CD14-positive monocyte (primary cell): ENCODE measurements around the gene PSG5. TPM values are rescaled to one million over a fixed set of nuclear protein-coding genes. Genes with fewer than 3 reads are reported as not detected.
"Not testable (repeated sequence)": the region's sequence is repeated elsewhere in the genome, so short reads cannot be mapped to it uniquely, and the experiment has no call there.

ENCODE experiments used
- DNase-seq, 3 donors: peaks; one replicate each; pipeline ENCODE4 v3.0.0-alpha.2; 2011 to 2022
- H2AFZ ChIP-seq: 2 replicates; pipeline ENCODE4 v1.6.0; 2012; ENCODE audit warnings: mild to moderate bottlenecking, low read depth, low read length, inconsistent platforms; ENCODE audit not compliant: insufficient read depth, poor library complexity, severe bottlenecking
- H3K27ac ChIP-seq, 2 donors: 1 replicate in 1 of 2; 2 replicates in 1 of 2; pipeline ENCODE4 v1.5.1; 2012 to 2013; ENCODE audit warnings: low read length in 2 of 2, control low read depth in 1 of 2, inconsistent platforms in 1 of 2, low read depth in 1 of 2, mild to moderate bottlenecking in 1 of 2
- H3K27me3 ChIP-seq, 2 donors: one replicate each; pipeline versions ENCODE4 v1.6.0 to v1.6.1; 2011 to 2013; ENCODE audit warnings: low read length in 2 of 2; ENCODE audit not compliant: control insufficient read depth in 2 of 2, insufficient read depth in 2 of 2
- H3K36me3 ChIP-seq, 2 donors: replicated peaks in 1 of 2; 1 replicate in 1 of 2; 2 replicates in 1 of 2; pipeline versions ENCODE4 v1.5.1 to v1.6.1; 2012 to 2013; ENCODE audit warnings: low read length in 2 of 2, control low read depth in 1 of 2, inconsistent platforms in 1 of 2, mild to moderate bottlenecking in 1 of 2; ENCODE audit not compliant: insufficient read depth in 2 of 2, control insufficient read depth in 1 of 2
- H3K4me1 ChIP-seq, 2 donors: 1 replicate in 1 of 2; 2 replicates in 1 of 2; pipeline versions ENCODE4 v1.5.1 to v1.6.1; 2012 to 2013; ENCODE audit warnings: low read length in 2 of 2, control low read depth in 1 of 2, inconsistent platforms in 1 of 2, mild to moderate bottlenecking in 1 of 2, moderate library complexity in 1 of 2; ENCODE audit not compliant: insufficient read depth in 2 of 2, control insufficient read depth in 1 of 2
- H3K4me2 ChIP-seq: replicated peaks from 2 replicates; pipeline ENCODE3; 2012; ENCODE audit warnings: low read length, moderate library complexity, mild to moderate bottlenecking; ENCODE audit not compliant: poor library complexity, severe bottlenecking; ENCODE audit errors: extremely low read depth
- H3K4me3 ChIP-seq, 3 experiments: fragments of 200-600 bp in 1 of 3; sonication (generic) in 1 of 3; replicated peaks in 1 of 3; 1 replicate in 2 of 3; 2 replicates in 1 of 3; pipeline ENCODE4 v1.5.1; 2011 to 2013; ENCODE audit warnings: low read length in 3 of 3, mild to moderate bottlenecking in 3 of 3, control low read depth in 2 of 3, low read depth in 2 of 3, inconsistent platforms in 1 of 3, moderate library complexity in 1 of 3
- H3K79me2 ChIP-seq: 2 replicates; pipeline ENCODE4 v1.6.0; 2012; ENCODE audit warnings: mild to moderate bottlenecking, control low read depth, inconsistent platforms, low read length, moderate library complexity; ENCODE audit not compliant: insufficient read depth
- H3K9ac ChIP-seq: 2 replicates; pipeline ENCODE4 v1.6.0; 2017; ENCODE audit warnings: low read length, mild to moderate bottlenecking; ENCODE audit not compliant: insufficient read depth, poor library complexity, severe bottlenecking
- H3K9me3 ChIP-seq, 2 donors: replicated peaks in 1 of 2; 1 replicate in 1 of 2; 2 replicates in 1 of 2; pipeline versions ENCODE4 v1.5.1 to v1.6.1; 2012 to 2013; ENCODE audit warnings: low read length in 2 of 2, control low read depth in 1 of 2; ENCODE audit not compliant: control insufficient read depth in 1 of 2, insufficient read depth in 1 of 2
- H4K20me1 ChIP-seq: 2 replicates; pipeline ENCODE4 v1.6.0; 2012; ENCODE audit warnings: mild to moderate bottlenecking, low read length, control low read depth, moderate library complexity; ENCODE audit not compliant: insufficient read depth
- H3K27ac Mint-ChIP-seq, 7 donors: one replicate each; pipeline ENCODE4 v1.8.0; 2020; ENCODE audit warnings: mild to moderate bottlenecking in 7 of 7, mixed read lengths in 7 of 7, moderate library complexity in 6 of 7, inconsistent platforms in 2 of 7
- H3K27me3 Mint-ChIP-seq, 3 donors: one replicate each; pipeline ENCODE4 v1.8.0; 2021 to 2022; ENCODE audit warnings: low read depth in 3 of 3, mild to moderate bottlenecking in 3 of 3, mixed read lengths in 3 of 3, moderate library complexity in 3 of 3, inconsistent platforms in 1 of 3
- H3K36me3 Mint-ChIP-seq, 2 donors: one replicate each; pipeline ENCODE4 v1.8.0; 2020; ENCODE audit warnings: mixed read lengths in 2 of 2, inconsistent platforms in 1 of 2, mild to moderate bottlenecking in 1 of 2
- H3K4me1 Mint-ChIP-seq: one replicate; pipeline ENCODE4 v1.8.0; 2020; ENCODE audit warnings: mild to moderate bottlenecking, mixed read lengths
- H3K4me3 Mint-ChIP-seq, 2 donors: one replicate each; pipeline ENCODE4 v1.8.0; 2020; ENCODE audit warnings: mild to moderate bottlenecking in 2 of 2, mixed read lengths in 2 of 2, moderate library complexity in 1 of 2
- H3K9me3 Mint-ChIP-seq, 7 donors: one replicate each; pipeline ENCODE4 v1.8.0; 2020 to 2022; ENCODE audit warnings: mixed read lengths in 7 of 7, mild to moderate bottlenecking in 6 of 7, moderate library complexity in 6 of 7, inconsistent platforms in 2 of 7
- WGBS: methylation state at CpG from one replicate; pipeline ENCODE4 v1.1.5; 2013; ENCODE audit warnings: missing lambda C conversion rate; ENCODE audit not compliant: insufficient coverage; 5-methylcytosine and 5-hydroxymethylcytosine counted together
- intact Hi-C, 2 donors: fragments of 100-400 bp; cut with micrococcal nuclease; formaldehyde crosslinking; loops; one replicate each; pipeline versions ENCODE4 v1.15.0 to v1.15.1; 2023
- polyA plus RNA-seq, 3 donors: library from polyadenylated mRNA; depleted of rRNA in 1 of 3; unstranded in 2 of 3; stranded (reverse) in 1 of 3; fragments of 300-500 nt in 2 of 3; fragments of >200 nt in 1 of 3; fragmentation: Illumina TruSeq in 2 of 3; gene quantifications; 1 replicate in 2 of 3; 2 replicates in 1 of 3; pipeline ENCODE4 v1.2.3, GENCODE V29; 2012 to 2021
- TF ChIP-seq, protein P1 (sequence below): fragments of 200-600 bp; IDR thresholded peaks from one replicate; pipeline ENCODE4 v1.8.0; 2022; ENCODE audit warnings: antibody characterized with exemption, mild to moderate bottlenecking

Gene PSG5
- polyA plus RNA-seq, 3 donors: not detected

DNA sequence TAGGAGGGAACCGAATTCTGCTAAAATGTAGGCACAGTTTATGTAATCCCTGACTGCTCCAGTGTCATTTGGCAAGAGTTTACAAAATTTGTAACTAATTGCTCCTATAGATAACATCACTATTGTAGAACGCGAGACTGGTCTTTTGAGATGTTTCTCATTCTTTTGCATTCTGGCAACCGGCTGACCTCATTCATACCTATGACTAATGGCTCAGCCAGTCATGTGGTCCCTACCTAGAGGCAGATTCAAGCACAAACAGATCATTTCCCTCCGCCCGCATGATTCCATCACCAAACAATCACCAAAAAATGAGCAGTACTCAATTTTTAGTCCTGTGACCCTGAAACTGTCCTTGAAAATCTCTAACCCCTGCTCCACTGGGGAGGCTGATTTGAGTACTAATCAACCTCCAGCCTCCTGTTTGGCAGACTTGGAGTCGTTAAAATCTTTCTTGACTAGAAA, 15.0 kb upstream of the PSG5 start:
- H3K27ac ChIP-seq, intact Hi-C loops, DNase-seq, H3K9ac ChIP-seq, H3K36me3 ChIP-seq, H3K4me1 ChIP-seq, H3K4me3 ChIP-seq, H3K4me3 Mint-ChIP-seq, H4K20me1 ChIP-seq, H3K27me3 Mint-ChIP-seq, H3K4me2 ChIP-seq, H3K27ac Mint-ChIP-seq, H2AFZ ChIP-seq, H3K9me3 ChIP-seq, H3K9me3 Mint-ChIP-seq, H3K27me3 ChIP-seq, H3K36me3 Mint-ChIP-seq, H3K79me2 ChIP-seq: not testable (repeated sequence)
- 94% methylated on average over 3 of the region's 7 CpGs for WGBS
- peaks cover 13% of the 10 kb centered on the region for H3K4me1 Mint-ChIP-seq

DNA sequence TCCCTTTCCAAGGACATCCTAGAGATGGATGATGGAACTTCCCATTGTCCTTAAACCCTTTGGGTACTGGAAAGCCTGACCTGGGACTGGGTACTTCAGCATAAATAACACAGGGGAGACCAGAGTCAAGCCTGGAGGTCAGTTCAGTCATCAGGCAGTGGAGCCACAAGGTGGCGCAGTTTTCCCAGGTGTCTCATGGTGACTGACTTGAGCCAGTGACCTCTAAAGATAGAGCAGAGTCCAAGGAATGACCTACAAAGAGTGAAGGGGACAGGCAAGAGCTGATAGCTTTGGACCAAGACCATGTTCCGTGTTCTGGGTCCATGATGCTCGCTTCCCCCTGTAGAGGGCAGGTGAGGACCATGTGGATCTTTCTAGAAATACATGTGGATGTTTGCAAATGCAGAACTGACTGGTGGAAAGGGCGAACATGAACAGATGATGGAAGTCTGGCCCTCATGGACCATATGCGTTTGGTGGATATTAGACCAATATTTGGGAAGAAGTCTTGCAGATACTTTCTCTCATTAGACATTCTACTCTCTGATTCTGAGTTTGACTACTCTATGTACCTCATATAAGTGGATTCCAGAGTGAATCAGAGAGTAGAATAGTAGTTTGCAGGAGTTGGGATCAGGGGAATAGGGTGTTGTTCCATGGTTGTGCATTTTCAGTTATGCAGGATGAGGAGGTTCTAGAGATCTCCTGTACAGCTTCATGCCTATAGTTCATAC, 12.5 kb upstream of the PSG5 start:
- H3K27ac ChIP-seq, H3K4me2 ChIP-seq, H3K27me3 Mint-ChIP-seq, intact Hi-C loops, H3K9ac ChIP-seq, H3K27me3 ChIP-seq, H3K79me2 ChIP-seq, H3K9me3 Mint-ChIP-seq, H3K4me3 ChIP-seq, H3K36me3 Mint-ChIP-seq, H3K36me3 ChIP-seq, H3K9me3 ChIP-seq, H3K4me3 Mint-ChIP-seq, H3K4me1 Mint-ChIP-seq, H3K4me1 ChIP-seq, H2AFZ ChIP-seq, DNase-seq, H4K20me1 ChIP-seq: not testable (repeated sequence)
- TF ChIP-seq, protein P1, sequence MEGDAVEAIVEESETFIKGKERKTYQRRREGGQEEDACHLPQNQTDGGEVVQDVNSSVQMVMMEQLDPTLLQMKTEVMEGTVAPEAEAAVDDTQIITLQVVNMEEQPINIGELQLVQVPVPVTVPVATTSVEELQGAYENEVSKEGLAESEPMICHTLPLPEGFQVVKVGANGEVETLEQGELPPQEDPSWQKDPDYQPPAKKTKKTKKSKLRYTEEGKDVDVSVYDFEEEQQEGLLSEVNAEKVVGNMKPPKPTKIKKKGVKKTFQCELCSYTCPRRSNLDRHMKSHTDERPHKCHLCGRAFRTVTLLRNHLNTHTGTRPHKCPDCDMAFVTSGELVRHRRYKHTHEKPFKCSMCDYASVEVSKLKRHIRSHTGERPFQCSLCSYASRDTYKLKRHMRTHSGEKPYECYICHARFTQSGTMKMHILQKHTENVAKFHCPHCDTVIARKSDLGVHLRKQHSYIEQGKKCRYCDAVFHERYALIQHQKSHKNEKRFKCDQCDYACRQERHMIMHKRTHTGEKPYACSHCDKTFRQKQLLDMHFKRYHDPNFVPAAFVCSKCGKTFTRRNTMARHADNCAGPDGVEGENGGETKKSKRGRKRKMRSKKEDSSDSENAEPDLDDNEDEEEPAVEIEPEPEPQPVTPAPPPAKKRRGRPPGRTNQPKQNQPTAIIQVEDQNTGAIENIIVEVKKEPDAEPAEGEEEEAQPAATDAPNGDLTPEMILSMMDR: peak; percentile 16
- WGBS: 30% methylated on average over 3 of the region's 5 CpGs
- H3K27ac Mint-ChIP-seq: peak overlapping the region in 1 of 7 donors; percentile 46

DNA sequence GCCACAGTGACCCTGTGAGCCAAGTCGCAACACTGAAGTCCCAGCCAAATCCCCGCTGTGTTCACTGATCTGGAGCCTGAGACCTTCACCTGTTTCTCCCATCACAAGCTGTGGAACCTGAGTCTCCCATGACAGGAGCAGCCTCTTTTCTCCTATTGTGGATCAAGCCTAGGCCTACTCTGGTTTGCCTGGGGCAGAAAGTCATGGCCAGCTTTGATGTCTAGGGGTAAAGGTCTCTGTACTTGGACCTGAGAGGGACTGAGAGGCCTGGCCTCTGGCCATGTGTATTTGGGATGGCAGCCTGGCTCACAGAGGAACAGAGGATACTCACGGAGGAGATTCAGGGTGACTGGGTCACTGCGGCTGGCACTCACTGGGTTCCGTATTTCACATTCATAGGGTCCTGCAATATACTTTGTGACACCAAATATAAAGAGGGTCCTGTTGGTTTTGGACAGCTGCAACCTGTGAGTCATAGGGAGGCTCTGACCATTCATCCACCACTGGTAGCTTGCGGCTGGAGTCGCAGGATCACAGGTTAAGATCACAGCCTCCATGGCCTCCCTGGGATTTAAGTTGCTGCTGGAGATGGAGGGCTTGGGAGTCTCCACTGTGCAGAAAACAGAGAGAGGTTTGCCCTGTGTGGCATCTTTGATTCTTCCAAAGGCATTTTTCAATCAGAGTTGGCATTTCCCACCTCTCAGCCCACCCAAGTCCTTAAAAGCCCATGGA, 11.5 kb upstream of the PSG5 start:
- H2AFZ ChIP-seq, H3K79me2 ChIP-seq, intact Hi-C loops, H3K36me3 ChIP-seq, H3K4me1 Mint-ChIP-seq, H3K9me3 ChIP-seq, H4K20me1 ChIP-seq, H3K4me2 ChIP-seq, H3K27ac ChIP-seq, H3K27ac Mint-ChIP-seq, DNase-seq, H3K9me3 Mint-ChIP-seq, H3K27me3 Mint-ChIP-seq, H3K36me3 Mint-ChIP-seq, H3K27me3 ChIP-seq, H3K9ac ChIP-seq, H3K4me1 ChIP-seq, H3K4me3 ChIP-seq, H3K4me3 Mint-ChIP-seq: not testable (repeated sequence)
- WGBS: 100% methylated on average over 4 of the region's 7 CpGs

GRCh38 chr19:43194397-43194796, 8.1 kb upstream of the PSG5 start:
- H3K4me2 ChIP-seq, H3K36me3 Mint-ChIP-seq, DNase-seq, H3K36me3 ChIP-seq, H3K79me2 ChIP-seq, H3K27ac Mint-ChIP-seq, H2AFZ ChIP-seq, H3K27me3 Mint-ChIP-seq, H3K4me1 ChIP-seq, H3K9ac ChIP-seq, H4K20me1 ChIP-seq, H3K27ac ChIP-seq, H3K9me3 Mint-ChIP-seq, H3K4me3 Mint-ChIP-seq, intact Hi-C loops, H3K9me3 ChIP-seq, H3K4me3 ChIP-seq, H3K27me3 ChIP-seq, H3K4me1 Mint-ChIP-seq: not testable (repeated sequence)
- no CpG with 5 or more reads among the region's 7 CpGs for WGBS
